ENCODE results near the gene CCDC148.

CCDC148 gene

GRCh38 chr2:158499383-158499782 is 42.8 kb upstream of the CCDC148 start:
- no peak for DNase-seq (ENCODE audit: low read depth)
- TF ChIP-seq CTCF (IDR thresholded peaks at IDR 0.05; ENCODE audit: control insufficient read depth, extremely low read depth, insufficient read depth) = no peak
- no peak overlapping the region for H3K4me3 ChIP-seq (ENCODE audit: low read depth, low read length)

GRCh38 chr2:158498749-158499136 is 42.2 kb upstream of the CCDC148 start:
- no peak overlapping the region for H3K4me3 ChIP-seq (ENCODE audit: low read depth, low read length)
- no peak for TF ChIP-seq CTCF (IDR thresholded peaks at IDR 0.05; ENCODE audit: control insufficient read depth, extremely low read depth, insufficient read depth)

DNA sequence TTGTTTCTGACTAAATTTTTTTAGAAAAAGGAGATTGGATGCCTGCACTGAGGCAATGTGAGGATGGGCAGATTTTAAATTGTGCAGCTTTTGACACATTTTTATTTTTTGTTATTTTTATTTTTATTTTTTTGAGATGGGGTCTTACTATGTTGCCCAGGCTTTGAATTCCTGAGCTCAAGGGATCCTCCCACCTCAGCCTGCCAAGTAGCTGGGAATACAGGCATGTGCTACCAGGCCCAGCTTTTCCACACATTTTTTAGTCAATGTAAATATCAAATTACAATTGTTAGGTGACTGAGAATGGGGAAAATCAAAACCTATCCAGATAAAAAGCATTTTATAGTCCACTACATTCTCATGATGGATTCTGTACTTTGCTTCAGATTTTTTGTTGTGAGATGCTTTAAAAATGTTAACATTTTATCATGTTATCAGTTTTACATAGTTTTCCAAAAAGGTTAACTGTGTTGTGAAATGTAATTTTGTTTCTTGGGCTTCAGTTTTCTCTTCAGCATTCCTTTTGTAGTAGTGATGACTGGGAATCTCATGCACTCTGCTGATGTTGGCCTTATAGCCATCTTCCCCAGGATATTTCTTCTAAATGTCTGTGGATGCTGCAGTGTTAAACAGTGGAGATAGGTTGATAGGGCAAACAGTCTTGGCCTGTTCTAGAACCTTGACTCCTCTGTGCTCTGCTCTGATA is 41.6 kb upstream of the CCDC148 start:
- H3K4me3 ChIP-seq (ENCODE audit: low read depth, low read length) = no peak overlapping the region
- no peak for TF ChIP-seq CTCF (IDR thresholded peaks at IDR 0.05; ENCODE audit: control insufficient read depth, extremely low read depth, insufficient read depth)
- DNase-seq (ENCODE audit: low read depth) = no peak

More at GRCh38 chr2:158498749-158499136, 42.2 kb upstream of the CCDC148 start:
- DNase-seq (ENCODE audit: low read depth) = no peak

- no peak for TF ChIP-seq CTCF (IDR thresholded peaks at IDR 0.05; ENCODE audit: control insufficient read depth, extremely low read depth, insufficient read depth)
- DNase-seq (ENCODE audit: low read depth) = no peak
- H3K4me3 ChIP-seq (ENCODE audit: low read depth, low read length) = no peak overlapping the region
These were observed 40.9 kb upstream of the CCDC148 start for GRCh38 chr2:158497486-158497885.

DNA sequence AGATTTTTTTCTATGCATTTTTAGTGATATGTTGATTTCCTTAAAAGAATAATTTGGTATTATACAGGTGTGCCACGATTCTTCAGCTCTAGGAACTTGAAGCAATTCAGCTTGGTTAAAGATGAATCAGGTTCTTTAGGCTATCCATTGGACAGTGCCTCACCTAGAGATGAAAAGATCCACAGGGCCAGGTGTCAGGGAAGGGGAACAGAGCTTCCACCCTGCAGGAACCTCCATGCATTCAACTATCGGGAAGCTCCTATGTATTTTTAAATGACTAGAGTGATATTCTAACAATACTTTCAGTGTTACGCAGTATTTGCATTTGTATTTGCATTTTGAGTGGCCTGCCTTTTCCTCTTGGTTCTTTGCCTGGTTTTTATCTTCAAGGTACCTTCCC is 40.4 kb upstream of the CCDC148 start:
- no peak overlapping the region for H3K4me3 ChIP-seq (ENCODE audit: low read depth, low read length)
- TF ChIP-seq CTCF (IDR thresholded peaks at IDR 0.05; ENCODE audit: control insufficient read depth, extremely low read depth, insufficient read depth) = no peak
- no peak for DNase-seq (ENCODE audit: low read depth)

DNA sequence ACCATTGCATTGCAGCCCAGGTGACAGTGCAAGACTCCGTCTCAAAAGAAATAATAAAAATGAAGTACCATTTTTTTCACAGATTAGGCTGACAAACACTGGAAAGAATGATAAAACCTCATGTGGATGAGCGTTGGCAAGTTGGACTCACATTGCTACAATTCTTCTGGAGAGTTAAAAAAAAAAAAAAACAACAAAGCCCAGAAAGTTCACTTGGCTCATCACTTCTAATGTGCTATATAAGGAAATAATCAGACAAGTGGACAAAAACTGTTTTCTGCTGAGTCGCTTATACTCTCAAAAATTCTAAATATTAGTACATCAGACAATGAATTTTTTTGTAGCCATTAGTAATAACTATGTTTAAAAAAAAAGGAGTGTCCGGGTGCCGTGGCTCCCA is 38.6 kb upstream of the CCDC148 start:
- H3K4me3 ChIP-seq (ENCODE audit: low read depth, low read length) = no peak overlapping the region
- TF ChIP-seq CTCF (IDR thresholded peaks at IDR 0.05; ENCODE audit: control insufficient read depth, extremely low read depth, insufficient read depth) = no peak
- no peak for DNase-seq (ENCODE audit: low read depth)

GRCh38 chr2:158493458-158493857 is 36.9 kb upstream of the CCDC148 start:
- H3K4me3 ChIP-seq (ENCODE audit: low read depth, low read length) = no peak overlapping the region
- no peak for TF ChIP-seq CTCF (IDR thresholded peaks at IDR 0.05; ENCODE audit: control insufficient read depth, extremely low read depth, insufficient read depth)
- no peak for DNase-seq (ENCODE audit: low read depth)

Measured in LNCaP clone FGC (cell line).